Diencephalon (tissue), 1 donor: ENCODE data around the gene TIGD6. TPM values are rescaled to one million over a fixed set of nuclear protein-coding genes. Genes with fewer than 3 reads are reported as not detected.

ENCODE experiments used
- total RNA-seq: library from RNA; depleted of rRNA; stranded (reverse); fragments of >200 nt; gene quantifications from one replicate; pipeline ENCODE4 v1.2.3, GENCODE V29; 2014

TIGD6 gene
- 4.6 TPM for total RNA-seq

GRCh38 chr5:150000256-150000989 is at the start of gene TIGD6, which contains the start of gene HMGXB3:
Gene TIGD6, minus strand, starts transcription at chr5:150000654. Its CDS starts 4,306 bp downstream, at chr5:149996348.
Gene HMGXB3, plus strand, starts transcription at chr5:150000739. Its CDS starts 4,114 bp downstream, at chr5:150004853.

DNA sequence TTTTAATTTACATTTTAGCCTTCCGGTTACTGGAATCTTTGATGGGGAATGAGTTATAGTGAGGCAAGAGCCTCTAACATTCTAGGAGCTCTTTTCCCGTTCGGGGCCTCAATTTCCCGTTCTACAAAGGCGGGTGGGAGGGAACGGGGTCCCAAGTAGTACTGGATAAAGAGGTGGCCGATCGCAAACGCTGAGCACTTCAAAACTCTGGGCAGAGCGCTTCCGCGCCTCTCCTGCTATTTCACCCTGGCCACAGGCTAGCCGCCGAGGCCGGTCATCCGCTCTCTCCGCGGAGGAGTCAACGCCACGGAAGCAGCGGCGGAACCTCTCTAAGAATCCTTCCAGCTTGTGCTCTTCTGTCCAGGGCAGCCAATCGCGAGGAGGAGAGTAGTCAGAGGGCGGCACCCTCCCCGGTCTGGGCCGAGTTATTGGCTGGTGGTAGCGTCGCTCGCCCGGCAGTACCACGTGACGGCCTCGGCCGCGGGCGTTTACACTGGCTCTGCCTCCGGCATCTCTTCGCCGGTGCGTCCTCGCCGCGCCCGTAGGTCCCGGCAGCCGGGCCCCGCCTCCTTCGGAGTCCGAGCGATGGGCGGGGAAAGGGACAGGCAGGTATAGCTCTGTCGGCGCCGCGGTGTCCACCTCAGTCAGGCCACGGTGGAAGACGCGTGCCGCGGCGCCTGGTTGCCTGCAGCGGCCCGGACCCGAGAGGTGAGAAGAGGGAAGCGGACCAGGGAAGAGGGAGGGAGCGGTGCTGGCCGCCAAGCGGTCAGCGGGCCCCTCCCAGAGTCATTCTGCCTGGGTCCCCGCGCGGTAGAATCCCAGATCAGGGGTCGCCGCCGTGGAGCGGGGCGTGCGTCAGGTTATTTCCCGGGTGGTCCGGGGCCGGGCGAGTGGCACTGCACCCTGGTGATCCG is 39.9 kb downstream of the TIGD6 start, which contains the start of gene SLC26A2:
SLC26A2 (plus strand) TSS at position 487 of the 914 bp plus-strand sequence. CDS start 16,895 bp downstream, outside the sequence.

GRCh38 chr5:149944666-149945065 is 55.8 kb downstream of the TIGD6 start, which contains the start of gene PDE6A:
Gene PDE6A, minus strand, starts transcription at chr5:149944793. Its CDS starts 120 bp downstream, at chr5:149944673.

Other genes with a start within 250 kb of the TIGD6 start
- gene PDE6A, start 55.9 kb downstream of the TIGD6 start, total RNA-seq = not detected
- gene SLC26A2, start 39.9 kb downstream of the TIGD6 start, total RNA-seq = 15.9 TPM
- gene HMGXB3, start 85 bp upstream of the TIGD6 start, total RNA-seq = 25.4 TPM
- gene CSF1R, start 85.9 kb upstream of the TIGD6 start, total RNA-seq = 15.7 TPM
- 28.6 TPM for gene PDGFRB, start 155.2 kb upstream of the TIGD6 start, total RNA-seq
- not detected for gene CDX1, start 166.1 kb upstream of the TIGD6 start, total RNA-seq
- gene SLC6A7, start 189.4 kb upstream of the TIGD6 start, total RNA-seq = 20.5 TPM